HEK293 (cell line): ENCODE results near the gene ELL2.

Source experiments
- CTCF ChIA-PET: fragments of 350-600 bp; formaldehyde crosslinking; extraction: SDS; loops from one replicate; lab custom pipeline; 2021; ENCODE audit warnings: antibody characterized with exemption; lab: Yijun Ruan, JAX
- POLR2A ChIA-PET: fragments of 300-600 bp; formaldehyde crosslinking; extraction: SDS; loops from one replicate; lab custom pipeline; 2020; ENCODE audit warnings: antibody characterized with exemption, inconsistent platforms; lab: Yijun Ruan, JAX
- H3K27ac ChIP-seq: fragments of 200-500 bp; sonication (Bioruptor generic); 2 replicates; pipeline ENCODE4 v1.5.1; 2014; ENCODE audit warnings: low read depth, low read length, control low read depth, inconsistent platforms; ENCODE audit errors: extremely low read depth
- H3K36me3 ChIP-seq, 2 experiments: fragments of 200-500 bp in 1 of 2; sonication (Bioruptor generic) in 1 of 2; 1 replicate in 1 of 2; 2 replicates in 1 of 2; pipeline ENCODE4 v1.5.1; 2014 to 2017; ENCODE audit warnings: inconsistent platforms in 2 of 2, low read length in 2 of 2; ENCODE audit not compliant: control insufficient read depth in 2 of 2, insufficient read depth in 1 of 2
- H3K4me1 ChIP-seq: fragments of 200-500 bp; sonication (Bioruptor generic); 2 replicates; pipeline ENCODE4 v1.5.1; 2014; ENCODE audit warnings: mild to moderate bottlenecking, low read length, inconsistent platforms; ENCODE audit not compliant: control insufficient read depth, insufficient read depth
- H3K4me3 ChIP-seq: 2 replicates; pipeline ENCODE4 v1.5.1; 2011; ENCODE audit warnings: low read depth, mild to moderate bottlenecking, control low read depth, low read length, moderate library complexity
- H3K9me3 ChIP-seq: fragments of 200-500 bp; sonication (Bioruptor generic); 2 replicates; pipeline ENCODE4 v1.5.1; 2014; ENCODE audit warnings: low read depth, low read length, inconsistent platforms; ENCODE audit not compliant: control insufficient read depth, insufficient read depth
- GLI2 ChIP-seq: fragments of 450-650 bp; formaldehyde crosslinking; IDR thresholded peaks from 2 replicates; pipeline ENCODE4; 2017; ENCODE audit warnings: missing biosample characterization, missing genetic modification characterization, low read depth, borderline replicate concordance
- HOXC10 ChIP-seq: sonication (generic); formaldehyde crosslinking; IDR thresholded peaks from 2 replicates; pipeline ENCODE4 v1.8.1; 2023; ENCODE audit warnings: mild to moderate bottlenecking, missing genetic modification reagents
- OVOL3 ChIP-seq: fragments of 450-650 bp; formaldehyde crosslinking; IDR thresholded peaks from 2 replicates; pipeline ENCODE4 v1.5.1; 2016; ENCODE audit warnings: missing biosample characterization, missing genetic modification characterization
- RBAK ChIP-seq: fragments of 450-650 bp; formaldehyde crosslinking; IDR thresholded peaks from 2 replicates; pipeline ENCODE4 v1.5.1; 2016; ENCODE audit warnings: missing biosample characterization, missing genetic modification characterization
- REST ChIP-seq: fragments of 450-650 bp; formaldehyde crosslinking; IDR thresholded peaks from 2 replicates; pipeline ENCODE4 v1.5.1; 2016; ENCODE audit warnings: missing biosample characterization, missing genetic modification characterization
- SP7 ChIP-seq: fragments of 450-650 bp; formaldehyde crosslinking; IDR thresholded peaks from 2 replicates; pipeline ENCODE4 v1.5.1; 2016; ENCODE audit warnings: missing biosample characterization, missing genetic modification characterization
- ZBTB48 ChIP-seq: fragments of 450-650 bp; formaldehyde crosslinking; IDR thresholded peaks from 2 replicates; pipeline ENCODE4 v1.5.1; 2016; ENCODE audit warnings: missing biosample characterization, missing genetic modification characterization
- ZNF157 ChIP-seq: fragments of 450-650 bp; formaldehyde crosslinking; IDR thresholded peaks from 2 replicates; pipeline ENCODE4 v1.5.1; 2016; ENCODE audit warnings: missing biosample characterization, missing genetic modification characterization
- ZNF175 ChIP-seq: fragments of 450-650 bp; formaldehyde crosslinking; IDR thresholded peaks from 2 replicates; pipeline ENCODE4 v1.5.1; 2016; ENCODE audit warnings: missing biosample characterization, missing genetic modification characterization
- ZNF23 ChIP-seq: fragments of 450-650 bp; formaldehyde crosslinking; IDR thresholded peaks from 2 replicates; pipeline ENCODE4 v1.5.1; 2016; ENCODE audit warnings: missing biosample characterization, missing genetic modification characterization, borderline replicate concordance
- ZNF311 ChIP-seq: fragments of 450-650 bp; formaldehyde crosslinking; IDR thresholded peaks from 2 replicates; pipeline ENCODE4 v1.5.1; 2017; ENCODE audit warnings: missing biosample characterization, missing genetic modification characterization, borderline replicate concordance
- ZNF335 ChIP-seq: fragments of 450-650 bp; formaldehyde crosslinking; conservative IDR thresholded peaks from 2 replicates; pipeline ENCODE4 v1.5.1; 2016; ENCODE audit warnings: missing biosample characterization, missing genetic modification characterization
- ZNF394 ChIP-seq: fragments of 450-650 bp; formaldehyde crosslinking; IDR thresholded peaks from 2 replicates; pipeline ENCODE4 v1.5.1; 2016; ENCODE audit warnings: missing biosample characterization, missing genetic modification characterization, mild to moderate bottlenecking, moderate library complexity, borderline replicate concordance
- ZNF48 ChIP-seq: fragments of 450-650 bp; formaldehyde crosslinking; IDR thresholded peaks from 2 replicates; pipeline ENCODE4 v1.5.1; 2016; ENCODE audit warnings: missing biosample characterization, missing genetic modification characterization
- ZNF501 ChIP-seq: fragments of 450-650 bp; formaldehyde crosslinking; IDR thresholded peaks from 2 replicates; pipeline ENCODE4 v1.5.1; 2016; ENCODE audit warnings: missing biosample characterization, missing genetic modification characterization
- ZNF558 ChIP-seq: fragments of 450-650 bp; formaldehyde crosslinking; IDR thresholded peaks from 2 replicates; pipeline ENCODE4 v1.5.1; 2016; ENCODE audit warnings: missing biosample characterization, missing genetic modification characterization
- ZNF561 ChIP-seq: fragments of 450-650 bp; IDR thresholded peaks from 2 replicates; pipeline ENCODE4 v1.5.1; 2018; ENCODE audit warnings: missing biosample characterization, missing genetic modification characterization, borderline replicate concordance
- ZNF600 ChIP-seq: fragments of 450-650 bp; formaldehyde crosslinking; IDR thresholded peaks from 2 replicates; pipeline ENCODE4 v1.5.1; 2016; ENCODE audit warnings: missing biosample characterization, missing genetic modification characterization
- ZNF610 ChIP-seq: fragments of 450-650 bp; formaldehyde crosslinking; IDR thresholded peaks from 2 replicates; pipeline ENCODE4 v1.5.1; 2016; ENCODE audit warnings: missing biosample characterization, missing genetic modification characterization, borderline replicate concordance
- ZNF658 ChIP-seq: fragments of 450-650 bp; formaldehyde crosslinking; IDR thresholded peaks from 2 replicates; pipeline ENCODE4; 2016; ENCODE audit warnings: missing biosample characterization, missing genetic modification characterization
- ZNF664 ChIP-seq: fragments of 450-650 bp; formaldehyde crosslinking; IDR thresholded peaks from 2 replicates; pipeline ENCODE4 v1.5.1; 2016; ENCODE audit warnings: missing biosample characterization, missing genetic modification characterization
- ZNF670 ChIP-seq: fragments of 450-650 bp; formaldehyde crosslinking; IDR thresholded peaks from 2 replicates; pipeline ENCODE4 v1.5.1; 2016; ENCODE audit warnings: missing biosample characterization, missing genetic modification characterization, low read depth
- ZNF768 ChIP-seq: fragments of 450-650 bp; formaldehyde crosslinking; IDR thresholded peaks from 2 replicates; pipeline ENCODE4 v1.5.1; 2018; ENCODE audit warnings: missing biosample characterization, mild to moderate bottlenecking, missing genetic modification characterization
- ZNF776 ChIP-seq: fragments of 450-650 bp; formaldehyde crosslinking; IDR thresholded peaks from 2 replicates; pipeline ENCODE4 v1.5.0; 2017; ENCODE audit warnings: missing biosample characterization, missing genetic modification characterization, borderline replicate concordance
- ZNF785 ChIP-seq: fragments of 450-650 bp; formaldehyde crosslinking; IDR thresholded peaks from 2 replicates; pipeline ENCODE4 v1.5.1; 2016; ENCODE audit warnings: missing biosample characterization, missing genetic modification characterization
- TF ChIP-seq, protein P1 (sequence below): fragments of 450-650 bp; formaldehyde crosslinking; conservative IDR thresholded peaks from 2 replicates; pipeline ENCODE4 v1.5.1; 2016; ENCODE audit warnings: low read depth, missing biosample characterization, missing genetic modification characterization
- TF ChIP-seq, protein P2 (sequence below): fragments of 450-650 bp; formaldehyde crosslinking; IDR thresholded peaks from 2 replicates; pipeline ENCODE4 v1.5.1; 2017; ENCODE audit warnings: missing biosample characterization, missing genetic modification characterization
- TF ChIP-seq, protein P3 (sequence below): fragments of 450-650 bp; formaldehyde crosslinking; IDR thresholded peaks from 2 replicates; pipeline ENCODE4 v1.5.1; 2016; ENCODE audit warnings: missing biosample characterization, missing genetic modification characterization

The ELL2 gene

GRCh38 chr5:95848701-95849100 is 113.0 kb downstream of the ELL2 start (continued):
- TF ChIP-seq ZNF785, result no peak
- TF ChIP-seq ZNF561 (tag by site-specific recombination), result no peak
- TF ChIP-seq ZNF23 (tag by site-specific recombination), result no peak
- TF ChIP-seq, all 188 proteins: peak for 0

DNA sequence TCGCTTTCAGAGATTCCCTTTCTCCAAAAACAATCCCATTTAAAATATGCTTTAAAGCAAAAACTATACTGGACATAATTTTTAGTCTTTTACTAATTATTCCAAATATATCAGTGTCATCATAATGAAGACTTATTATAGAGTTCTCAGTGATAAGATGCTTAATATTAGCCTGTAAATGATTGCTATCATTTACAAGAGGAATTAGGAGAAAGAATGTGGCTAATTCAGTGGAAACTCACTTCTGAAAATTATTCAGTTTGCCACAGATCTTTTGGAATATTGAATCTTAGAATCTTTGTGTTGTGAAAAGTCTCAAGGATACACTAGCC is 114.4 kb downstream of the ELL2 start:
- CTCF ChIA-PET, result interaction anchor here (0.5 to 6.5 kb wide), 18 partner anchors 9 to 854 kb away, joined by 3 to 86 read pairs (median 5); partner anchors contain the start of genes GLRX and RFESD

GRCh38 chr5:95846554-95847260 is 114.9 kb downstream of the ELL2 start:
- Histone ChIP-seq H3K9me3 (no peaks in the 10 kb centered on the region), H3K27ac (no peak overlapping the region), H3K4me1 (no peaks in the 10 kb centered on the region), H3K4me3 (no peak overlapping the region), H3K36me3 (no peaks in the 10 kb centered on the region)
- CTCF ChIA-PET, result interaction anchor here (0.5 to 6.5 kb wide), 27 partner anchors 9 to 877 kb away, joined by 3 to 86 read pairs (median 4); partner anchors contain the start of genes ARSK, RFESD and SKIC3
- POLR2A ChIA-PET, result interaction anchor here (1.0 kb wide), 1 partner anchor 200 kb away, joined by 3 read pairs; the partner anchor contains the start of gene RFESD
- no peak for TF ChIP-seq ZNF768 (tag by site-specific recombination)
- TF ChIP-seq ZNF670 (tag by site-specific recombination), result no peak
- TF ChIP-seq ZBTB48 (tag by site-specific recombination), result peak; percentile 66; the same call in 1 of the 2 replicates
- TF ChIP-seq SP7 (tag by site-specific recombination), result peak; percentile 40; the same call in 1 of the 2 replicates
- TF ChIP-seq, protein P1, sequence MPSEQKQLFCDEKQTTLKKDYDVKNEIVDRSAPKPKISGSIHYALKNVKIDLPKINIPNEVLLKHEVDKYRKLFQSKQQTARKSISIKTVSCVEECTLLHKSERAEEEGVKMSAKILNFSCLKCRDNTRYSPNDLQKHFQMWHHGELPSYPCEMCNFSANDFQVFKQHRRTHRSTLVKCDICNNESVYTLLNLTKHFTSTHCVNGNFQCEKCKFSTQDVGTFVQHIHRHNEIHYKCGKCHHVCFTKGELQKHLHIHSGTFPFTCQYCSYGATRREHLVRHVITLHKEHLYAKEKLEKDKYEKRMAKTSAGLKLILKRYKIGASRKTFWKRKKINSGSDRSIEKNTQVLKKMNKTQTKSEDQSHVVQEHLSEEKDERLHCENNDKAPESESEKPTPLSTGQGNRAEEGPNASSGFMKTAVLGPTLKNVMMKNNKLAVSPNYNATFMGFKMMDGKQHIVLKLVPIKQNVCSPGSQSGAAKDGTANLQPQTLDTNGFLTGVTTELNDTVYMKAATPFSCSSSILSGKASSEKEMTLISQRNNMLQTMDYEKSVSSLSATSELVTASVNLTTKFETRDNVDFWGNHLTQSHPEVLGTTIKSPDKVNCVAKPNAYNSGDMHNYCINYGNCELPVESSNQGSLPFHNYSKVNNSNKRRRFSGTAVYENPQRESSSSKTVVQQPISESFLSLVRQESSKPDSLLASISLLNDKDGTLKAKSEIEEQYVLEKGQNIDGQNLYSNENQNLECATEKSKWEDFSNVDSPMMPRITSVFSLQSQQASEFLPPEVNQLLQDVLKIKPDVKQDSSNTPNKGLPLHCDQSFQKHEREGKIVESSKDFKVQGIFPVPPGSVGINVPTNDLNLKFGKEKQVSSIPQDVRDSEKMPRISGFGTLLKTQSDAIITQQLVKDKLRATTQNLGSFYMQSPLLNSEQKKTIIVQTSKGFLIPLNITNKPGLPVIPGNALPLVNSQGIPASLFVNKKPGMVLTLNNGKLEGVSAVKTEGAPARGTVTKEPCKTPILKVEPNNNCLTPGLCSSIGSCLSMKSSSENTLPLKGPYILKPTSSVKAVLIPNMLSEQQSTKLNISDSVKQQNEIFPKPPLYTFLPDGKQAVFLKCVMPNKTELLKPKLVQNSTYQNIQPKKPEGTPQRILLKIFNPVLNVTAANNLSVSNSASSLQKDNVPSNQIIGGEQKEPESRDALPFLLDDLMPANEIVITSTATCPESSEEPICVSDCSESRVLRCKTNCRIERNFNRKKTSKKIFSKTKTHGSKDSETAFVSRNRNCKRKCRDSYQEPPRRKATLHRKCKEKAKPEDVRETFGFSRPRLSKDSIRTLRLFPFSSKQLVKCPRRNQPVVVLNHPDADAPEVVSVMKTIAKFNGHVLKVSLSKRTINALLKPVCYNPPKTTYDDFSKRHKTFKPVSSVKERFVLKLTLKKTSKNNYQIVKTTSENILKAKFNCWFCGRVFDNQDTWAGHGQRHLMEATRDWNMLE, result no peak
- TF ChIP-seq REST, result no peak
- TF ChIP-seq RBAK, result no peak

More for the DNA sequence above, 114.4 kb downstream of the ELL2 start:
- H3K4me3 ChIP-seq, result no peak overlapping the region
- H3K9me3 ChIP-seq, result no peaks in the 10 kb centered on the region
- no peak overlapping the region for H3K27ac ChIP-seq
- H3K4me1 ChIP-seq, result no peaks in the 10 kb centered on the region
- no peaks in the 10 kb centered on the region for H3K36me3 ChIP-seq
- POLR2A ChIA-PET, result interaction anchor here (1.0 kb wide), 1 partner anchor 200 kb away, joined by 3 read pairs; the partner anchor contains the start of gene RFESD
- TF ChIP-seq ZNF311 (tag by site-specific recombination), result no peak
- no peak for TF ChIP-seq ZNF175 (tag by site-specific recombination)
- no peak for TF ChIP-seq HOXC10
- no peak for TF ChIP-seq ZNF335 (tag by site-specific recombination)
- TF ChIP-seq ZNF776 (tag by site-specific recombination), result no peak
- no peak for TF ChIP-seq ZNF558
- no peak for TF ChIP-seq ZNF157 (tag by site-specific recombination)
- no peak for TF ChIP-seq GLI2 (tag by site-specific recombination)
- TF ChIP-seq ZNF658 (tag by site-specific recombination), result no peak
- no peak for TF ChIP-seq ZNF600 (tag by site-specific recombination)
- no peak for TF ChIP-seq ZNF610 (tag by site-specific recombination)
- no peak for TF ChIP-seq ZNF48 (tag by site-specific recombination)
- TF ChIP-seq, protein P2, sequence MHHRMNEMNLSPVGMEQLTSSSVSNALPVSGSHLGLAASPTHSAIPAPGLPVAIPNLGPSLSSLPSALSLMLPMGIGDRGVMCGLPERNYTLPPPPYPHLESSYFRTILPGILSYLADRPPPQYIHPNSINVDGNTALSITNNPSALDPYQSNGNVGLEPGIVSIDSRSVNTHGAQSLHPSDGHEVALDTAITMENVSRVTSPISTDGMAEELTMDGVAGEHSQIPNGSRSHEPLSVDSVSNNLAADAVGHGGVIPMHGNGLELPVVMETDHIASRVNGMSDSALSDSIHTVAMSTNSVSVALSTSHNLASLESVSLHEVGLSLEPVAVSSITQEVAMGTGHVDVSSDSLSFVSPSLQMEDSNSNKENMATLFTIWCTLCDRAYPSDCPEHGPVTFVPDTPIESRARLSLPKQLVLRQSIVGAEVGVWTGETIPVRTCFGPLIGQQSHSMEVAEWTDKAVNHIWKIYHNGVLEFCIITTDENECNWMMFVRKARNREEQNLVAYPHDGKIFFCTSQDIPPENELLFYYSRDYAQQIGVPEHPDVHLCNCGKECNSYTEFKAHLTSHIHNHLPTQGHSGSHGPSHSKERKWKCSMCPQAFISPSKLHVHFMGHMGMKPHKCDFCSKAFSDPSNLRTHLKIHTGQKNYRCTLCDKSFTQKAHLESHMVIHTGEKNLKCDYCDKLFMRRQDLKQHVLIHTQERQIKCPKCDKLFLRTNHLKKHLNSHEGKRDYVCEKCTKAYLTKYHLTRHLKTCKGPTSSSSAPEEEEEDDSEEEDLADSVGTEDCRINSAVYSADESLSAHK (tag by site-specific recombination), result no peak
- no peak for TF ChIP-seq OVOL3 (tag by site-specific recombination)
- TF ChIP-seq ZNF664 (tag by site-specific recombination), result no peak
- no peak for TF ChIP-seq ZNF670 (tag by site-specific recombination)
- TF ChIP-seq ZNF394, result no peak
- no peak for TF ChIP-seq ZNF501 (tag by site-specific recombination)
- TF ChIP-seq SP7 (tag by site-specific recombination), result no peak
- TF ChIP-seq, protein P3, sequence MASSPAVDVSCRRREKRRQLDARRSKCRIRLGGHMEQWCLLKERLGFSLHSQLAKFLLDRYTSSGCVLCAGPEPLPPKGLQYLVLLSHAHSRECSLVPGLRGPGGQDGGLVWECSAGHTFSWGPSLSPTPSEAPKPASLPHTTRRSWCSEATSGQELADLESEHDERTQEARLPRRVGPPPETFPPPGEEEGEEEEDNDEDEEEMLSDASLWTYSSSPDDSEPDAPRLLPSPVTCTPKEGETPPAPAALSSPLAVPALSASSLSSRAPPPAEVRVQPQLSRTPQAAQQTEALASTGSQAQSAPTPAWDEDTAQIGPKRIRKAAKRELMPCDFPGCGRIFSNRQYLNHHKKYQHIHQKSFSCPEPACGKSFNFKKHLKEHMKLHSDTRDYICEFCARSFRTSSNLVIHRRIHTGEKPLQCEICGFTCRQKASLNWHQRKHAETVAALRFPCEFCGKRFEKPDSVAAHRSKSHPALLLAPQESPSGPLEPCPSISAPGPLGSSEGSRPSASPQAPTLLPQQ, result no peak
